Upper lobe of right lung (tissue), 1 donor: ENCODE results near the gene PROC. TPM values are rescaled to one million over a fixed set of nuclear protein-coding genes. Genes with fewer than 3 reads are reported as not detected.

Source experiments
- ATAC-seq: fragments of 200-7000 bp; cut with Tn5 transposase; one replicate; pipeline ENCODE4 v1.9.1; 2020; ENCODE audit warnings: mild to moderate bottlenecking, moderate library complexity
- DNase-seq: peaks from one replicate; pipeline ENCODE4 v3.0.0-alpha.2; 2020
- H3K27ac ChIP-seq: fragments of 200-600 bp; one replicate; pipeline ENCODE4 v1.8.0; 2022
- H3K27me3 ChIP-seq: fragments of 200-600 bp; one replicate; pipeline ENCODE4 v1.8.0; 2022; ENCODE audit warnings: mild to moderate bottlenecking
- H3K36me3 ChIP-seq: fragments of 200-600 bp; one replicate; pipeline ENCODE4 v1.8.0; 2022
- H3K4me1 ChIP-seq: fragments of 200-600 bp; one replicate; pipeline ENCODE4 v1.8.0; 2022
- H3K4me3 ChIP-seq: fragments of 200-600 bp; one replicate; pipeline ENCODE4 v1.8.0; 2022; ENCODE audit warnings: mild to moderate bottlenecking
- H3K9me3 ChIP-seq: fragments of 200-600 bp; one replicate; pipeline ENCODE4 v1.8.0; 2022
- intact Hi-C: fragments of 100-400 bp; cut with DNase I; formaldehyde crosslinking; loops from one replicate; pipeline ENCODE4 v1.11.0; 2022
- total RNA-seq: library from RNA; stranded (reverse); fragmentation: NEBNext Ultra II Directional; extraction: Animal tissue kit (Norgen Biotek cat#: 25700); gene quantifications from one replicate; pipeline ENCODE4 v1.2.1, GENCODE V29; 2021
- TF ChIP-seq, protein P1 (sequence below): fragments of 200-600 bp; IDR thresholded peaks from one replicate; pipeline ENCODE4 v1.8.0; 2022; ENCODE audit warnings: antibody characterized with exemption
- donor health status: DM: no; HTN: yes; CAD: no; lungs with severe emphysema.

Gene PROC
- total RNA-seq, 1 donor from 2014 or later = not detected

DNA sequence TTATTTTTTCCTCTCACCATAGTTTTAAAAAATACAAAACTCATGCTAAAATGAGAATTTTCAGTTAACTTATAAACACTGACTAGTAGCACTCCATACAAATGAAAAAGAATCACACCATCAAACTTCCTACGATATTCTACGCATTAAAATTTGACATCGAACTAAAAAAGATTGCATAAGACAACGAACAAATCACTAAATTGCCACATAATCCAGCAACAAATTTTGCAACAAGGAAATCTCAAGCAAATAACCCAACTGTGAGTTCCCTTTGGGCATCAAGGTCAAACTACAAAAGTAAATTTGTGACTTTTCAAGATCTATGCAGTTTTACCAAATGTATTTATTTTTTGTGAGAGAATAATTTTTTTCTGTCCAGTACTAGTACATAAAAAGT, 32.0 kb upstream of the PROC start:
- H3K4me1 ChIP-seq = peaks cover 18% of the 10 kb centered on the region
- H3K4me3 ChIP-seq = peak overlapping the region; percentile 82
- no peaks in the 10 kb centered on the region for H3K36me3 ChIP-seq
- H3K27me3 ChIP-seq = no peaks in the 10 kb centered on the region
- peak overlapping the region; percentile 100 for H3K27ac ChIP-seq
- TF ChIP-seq, protein P1, sequence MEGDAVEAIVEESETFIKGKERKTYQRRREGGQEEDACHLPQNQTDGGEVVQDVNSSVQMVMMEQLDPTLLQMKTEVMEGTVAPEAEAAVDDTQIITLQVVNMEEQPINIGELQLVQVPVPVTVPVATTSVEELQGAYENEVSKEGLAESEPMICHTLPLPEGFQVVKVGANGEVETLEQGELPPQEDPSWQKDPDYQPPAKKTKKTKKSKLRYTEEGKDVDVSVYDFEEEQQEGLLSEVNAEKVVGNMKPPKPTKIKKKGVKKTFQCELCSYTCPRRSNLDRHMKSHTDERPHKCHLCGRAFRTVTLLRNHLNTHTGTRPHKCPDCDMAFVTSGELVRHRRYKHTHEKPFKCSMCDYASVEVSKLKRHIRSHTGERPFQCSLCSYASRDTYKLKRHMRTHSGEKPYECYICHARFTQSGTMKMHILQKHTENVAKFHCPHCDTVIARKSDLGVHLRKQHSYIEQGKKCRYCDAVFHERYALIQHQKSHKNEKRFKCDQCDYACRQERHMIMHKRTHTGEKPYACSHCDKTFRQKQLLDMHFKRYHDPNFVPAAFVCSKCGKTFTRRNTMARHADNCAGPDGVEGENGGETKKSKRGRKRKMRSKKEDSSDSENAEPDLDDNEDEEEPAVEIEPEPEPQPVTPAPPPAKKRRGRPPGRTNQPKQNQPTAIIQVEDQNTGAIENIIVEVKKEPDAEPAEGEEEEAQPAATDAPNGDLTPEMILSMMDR = no peak
- H3K9me3 ChIP-seq = no peaks in the 10 kb centered on the region
- intact Hi-C loops = no loop called here
- DNase-seq (no peak), ATAC-seq (no peak)

DNA sequence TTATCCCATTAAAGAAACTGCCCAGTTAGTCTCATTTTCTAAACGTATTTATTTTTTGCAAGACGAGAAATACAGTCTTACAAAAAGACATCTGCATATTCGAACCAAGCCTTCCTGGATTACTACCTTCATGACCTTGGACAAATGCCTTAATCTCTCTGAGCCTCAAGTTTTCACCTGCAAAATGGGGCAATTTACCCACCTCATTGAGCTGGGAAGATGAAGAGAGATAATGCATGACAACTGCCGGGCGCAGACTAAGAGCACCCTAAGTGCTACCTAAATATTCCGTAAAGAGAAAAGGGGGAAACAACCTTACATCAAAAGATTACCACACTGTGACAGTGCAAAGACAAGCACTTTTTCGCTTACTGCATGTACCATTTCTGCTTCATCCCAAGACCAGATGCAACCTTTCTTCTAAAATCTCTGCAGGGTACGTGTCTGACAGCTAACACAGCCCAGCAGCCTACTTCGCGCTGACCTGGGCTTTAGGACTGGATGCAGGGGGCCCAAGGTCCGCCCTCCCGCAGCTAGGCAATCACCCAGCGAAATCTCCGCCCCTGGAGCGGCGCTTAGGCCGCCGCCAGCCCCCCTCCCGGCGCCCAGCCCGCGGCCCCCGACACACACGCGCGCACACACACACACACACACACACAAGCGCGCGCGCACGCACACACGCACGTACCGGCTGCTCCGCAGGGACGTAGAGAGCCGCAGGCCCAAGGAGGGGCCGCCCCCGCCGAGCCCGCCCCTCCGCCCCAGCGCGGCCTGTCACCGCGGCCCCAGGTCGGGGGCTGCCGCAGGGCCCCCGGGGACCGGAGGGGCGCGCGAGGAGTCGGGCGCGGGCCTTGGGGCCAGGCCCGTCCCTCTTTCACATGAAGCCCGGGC, 31.2 kb upstream of the PROC start:
- Histone ChIP-seq H3K4me3 (peak overlapping the region; percentile 82), H3K27me3 (no peaks in the 10 kb centered on the region), H3K9me3 (no peaks in the 10 kb centered on the region), H3K27ac (peak overlapping the region; percentile 100), H3K4me1 (peaks cover 14% of the 10 kb centered on the region), H3K36me3 (no peaks in the 10 kb centered on the region)
- peak; percentile 93 for ATAC-seq
- DNase-seq = peak; percentile 93
- TF ChIP-seq, protein P1 = no peak
- intact Hi-C loops = no loop called here

DNA sequence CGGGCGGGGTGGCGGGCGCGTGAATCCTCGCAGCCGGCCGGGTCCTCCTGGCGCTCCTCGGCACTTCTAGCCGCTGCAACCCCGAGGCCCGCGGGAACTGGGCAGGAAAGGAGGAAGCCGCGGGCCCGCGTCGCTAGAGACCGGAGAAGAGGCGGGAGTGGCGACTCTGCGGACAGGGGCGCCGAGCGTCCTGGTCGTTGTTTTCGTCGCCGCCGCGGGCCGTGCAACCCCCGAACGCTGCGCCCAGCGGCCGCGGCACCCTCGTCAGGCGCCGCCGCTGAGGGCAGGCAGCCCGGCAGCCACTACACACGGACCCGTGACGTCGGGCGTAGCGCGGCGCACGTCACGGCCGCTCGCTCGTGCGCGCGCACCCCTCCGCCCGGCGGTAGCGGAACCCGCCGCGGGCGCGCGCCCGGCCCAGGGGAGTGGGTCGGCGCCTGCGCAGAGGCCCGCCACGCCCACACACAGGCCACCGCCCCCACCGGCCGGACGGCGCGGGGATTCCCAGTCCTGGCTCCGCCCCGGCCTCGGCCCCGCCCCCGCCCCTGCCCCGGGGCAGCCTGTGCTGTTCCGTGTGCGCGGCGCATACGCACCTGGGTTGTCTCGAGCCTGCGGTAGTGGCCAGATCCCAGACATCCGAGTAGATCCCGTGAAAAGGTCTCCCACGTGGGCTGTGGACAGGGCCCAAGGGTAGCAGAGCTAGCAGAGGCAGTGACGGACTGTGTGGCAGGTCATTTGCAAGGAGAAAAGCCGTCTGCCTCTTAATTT, 30.4 kb upstream of the PROC start, which contains the start of gene MAP3K2:
MAP3K2 (minus strand) TSS at position 321 of the 768 bp plus-strand sequence. CDS start 44,846 bp downstream, outside the sequence.
- ATAC-seq (peak; percentile 94), DNase-seq (peak; percentile 97)
- Histone ChIP-seq H3K9me3 (no peaks in the 10 kb centered on the region), H3K27ac (peak within 1 kb of the TSS; percentile 100), H3K27me3 (no peaks in the 10 kb centered on the region), H3K4me1 (peaks cover 14% of the 10 kb centered on the region), H3K4me3 (peak within 1 kb of the TSS; percentile 82), H3K36me3 (no peaks in the 10 kb centered on the region)
- intact Hi-C loops = no loop called here
- TF ChIP-seq, protein P1 = no peak

DNA sequence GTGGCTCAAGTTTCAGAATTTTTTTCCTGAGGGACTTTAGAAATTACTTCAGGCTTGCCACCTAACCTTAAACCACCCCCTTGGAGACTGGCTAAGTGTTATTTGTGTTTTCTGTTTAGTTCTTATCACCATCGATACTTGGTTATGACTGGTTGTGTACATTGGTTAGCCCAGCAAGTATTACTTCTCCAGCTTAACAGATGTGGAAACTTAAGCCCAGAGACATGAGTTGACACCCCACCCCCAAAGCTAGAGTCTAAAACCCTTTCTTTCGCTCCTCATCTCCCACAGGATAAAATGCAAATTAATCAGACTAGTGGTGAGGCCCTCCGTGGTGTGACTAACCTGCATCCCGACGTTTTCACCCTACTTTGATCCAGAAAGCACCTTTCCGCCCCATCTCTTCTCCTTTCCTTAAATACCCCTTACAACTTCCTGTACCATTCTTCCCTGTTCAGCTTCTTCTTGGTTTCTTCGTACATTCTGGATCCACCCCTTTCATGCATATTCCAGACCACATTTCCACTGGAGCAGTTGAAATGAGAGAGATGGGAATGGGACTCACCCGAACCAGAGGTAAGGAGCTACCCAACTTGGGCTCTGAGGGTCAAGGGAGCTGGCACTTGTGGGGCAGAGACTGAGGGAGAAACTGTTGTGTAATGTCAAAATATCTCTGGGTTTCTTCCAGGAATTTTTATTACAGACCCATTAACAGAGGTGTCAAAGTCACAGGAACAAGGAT, 29.6 kb upstream of the PROC start:
- Histone ChIP-seq H3K4me1 (peaks cover 14% of the 10 kb centered on the region), H3K27ac (peak overlapping the region; percentile 100), H3K27me3 (no peaks in the 10 kb centered on the region), H3K36me3 (no peaks in the 10 kb centered on the region), H3K4me3 (peak overlapping the region; percentile 82), H3K9me3 (no peaks in the 10 kb centered on the region)
- TF ChIP-seq, protein P1 = no peak
- intact Hi-C loops = no loop called here
- DNase-seq = no peak
- ATAC-seq = no peak

DNA sequence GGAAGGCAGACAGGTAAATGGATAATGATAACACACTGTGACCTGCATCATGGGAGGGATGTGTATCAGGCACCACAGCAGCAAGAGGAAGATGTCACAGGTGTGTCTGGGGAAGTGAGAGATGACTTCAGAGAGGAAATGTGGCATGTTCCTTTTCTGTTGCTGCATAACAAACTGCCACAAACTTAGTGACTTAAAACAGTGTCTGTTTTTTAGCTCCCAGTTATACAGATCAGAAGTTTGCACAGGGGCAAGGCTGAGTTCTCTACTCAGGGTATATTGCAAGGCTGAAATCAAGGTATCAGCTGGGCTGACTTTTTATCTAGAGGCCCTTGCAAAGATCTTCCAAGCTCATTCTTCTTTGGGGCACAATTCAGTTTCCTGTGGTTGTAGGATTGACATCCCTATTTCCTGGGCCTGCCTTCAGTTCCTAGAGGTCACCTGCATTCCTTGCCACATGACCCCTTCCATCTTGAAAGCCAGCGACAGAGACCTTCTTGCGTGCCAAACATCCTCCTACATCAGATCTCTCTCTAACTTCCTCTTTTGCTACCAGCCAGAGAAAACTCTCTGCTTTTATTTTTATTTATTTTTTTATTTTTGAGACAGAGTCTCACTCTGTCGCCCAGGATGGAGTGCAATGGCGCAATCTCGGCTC, 28.3 kb upstream of the PROC start:
- Histone ChIP-seq H3K4me1 (peaks cover 14% of the 10 kb centered on the region), H3K27me3 (no peaks in the 10 kb centered on the region), H3K4me3 (no peak overlapping the region), H3K27ac (no peak overlapping the region), H3K9me3 (no peaks in the 10 kb centered on the region), H3K36me3 (no peaks in the 10 kb centered on the region)
- TF ChIP-seq, protein P1 = no peak
- no peak for DNase-seq
- ATAC-seq = no peak
- intact Hi-C loops = no loop called here
